Heart right ventricle (tissue), 16 donors: ENCODE data around the gene ABHD10. TPM values are rescaled to one million over a fixed set of nuclear protein-coding genes. Genes with fewer than 3 reads are reported as not detected.
A peak's percentile ranks its signal among the peaks of the same experiment; 100 is the strongest.

ENCODE experiments used
- ATAC-seq, 8 donors: fragments of 200-7000 bp; cut with Tn5 transposase; one replicate each; pipeline ENCODE4 v1.9.1; 2020; ENCODE audit warnings: mild to moderate bottlenecking in 8 of 8, moderate library complexity in 8 of 8, moderate number of reproducible peaks in 1 of 8
- DNase-seq, 2 donors: peaks; one replicate each; pipeline ENCODE4 v3.0.0-alpha.2; 2020
- H3K27ac ChIP-seq, 10 donors: fragments of 200-600 bp; sonication (generic) in 2 of 10; one replicate each; pipeline versions ENCODE4 v1.5.0 to v1.8.0; 2020 to 2022; ENCODE audit warnings: mild to moderate bottlenecking in 3 of 10
- H3K27me3 ChIP-seq, 7 donors: fragments of 200-600 bp; one replicate each; pipeline ENCODE4 v1.8.0; 2021 to 2022; ENCODE audit warnings: mild to moderate bottlenecking in 2 of 7
- H3K36me3 ChIP-seq, 9 donors: fragments of 200-600 bp; sonication (generic) in 1 of 9; one replicate each; pipeline versions ENCODE4 v1.5.0 to v1.8.0; 2020 to 2022; ENCODE audit warnings: mild to moderate bottlenecking in 2 of 9
- H3K4me1 ChIP-seq, 9 donors: fragments of 200-600 bp; sonication (generic) in 1 of 9; one replicate each; pipeline versions ENCODE4 v1.5.0 to v1.8.0; 2020 to 2022; ENCODE audit warnings: mild to moderate bottlenecking in 4 of 9
- H3K4me3 ChIP-seq, 10 donors: fragments of 200-600 bp; sonication (generic) in 2 of 10; one replicate each; pipeline versions ENCODE4 v1.5.0 to v1.8.0; 2020 to 2022; ENCODE audit warnings: mild to moderate bottlenecking in 7 of 10, moderate library complexity in 2 of 10
- H3K9me3 ChIP-seq, 11 donors: fragments of 200-600 bp in 10 of 11; sonication (generic) in 2 of 11; one replicate each; pipeline versions ENCODE4 v1.5.0 to v1.8.0; 2013 to 2022; ENCODE audit warnings: mild to moderate bottlenecking in 2 of 11, control low read depth in 1 of 11, moderate library complexity in 1 of 11
- WGBS, 2 donors: extraction: QIAGEN DNeasy Blood & Tissue Kit; methylation state at CpG; one replicate each; pipeline ENCODE4 v1.1.7; 2013; ENCODE audit warnings: inconsistent platforms in 1 of 2; 5-methylcytosine and 5-hydroxymethylcytosine counted together
- intact Hi-C, 10 donors: fragments of 100-400 bp; cut with DNase I; formaldehyde crosslinking; loops; one replicate each; pipeline versions ENCODE4 v1.11.1 to v1.14.2; 2022
- polyA plus RNA-seq, 2 donors: library from polyadenylated mRNA; stranded (reverse); fragments of 200-250 nt; gene quantifications; one replicate each; pipeline ENCODE4 v1.2.3, GENCODE V29; 2013
- total RNA-seq, 10 donors: library from RNA; stranded (reverse); fragmentation: NEBNext Ultra II Directional in 3 of 10; extraction: Animal tissue kit (Norgen Biotek cat#: 25700) in 3 of 10; gene quantifications; one replicate each; pipeline versions ENCODE4 v1.2.1 to v1.2.4, GENCODE V29; 2021 to 2023
- TF ChIP-seq, protein P1 (sequence below), 9 donors: fragments of 200-600 bp; sonication (generic) in 2 of 9; IDR thresholded peaks; one replicate each; pipeline versions ENCODE4 v1.5.0 to v1.8.0; 2021 to 2022; ENCODE audit warnings: antibody characterized with exemption in 9 of 9, mild to moderate bottlenecking in 5 of 9, moderate library complexity in 1 of 9
- donor health status: Arrhythmogenic right ventricular cardiomyopathy.
- donor health status: ischemic (EF 13 %, LVEDD 7.1; RV severe dilation, severe dysfunction).
- donor health status: healthy with polysubstance abuse.
- donor health status: DM: no; HTN: yes; CAD: no.
- donor health status: DM: no; HTN: no; CAD: no.
- donor health status: ischemic (EF 25% LVEDD 6.9; RV normal size, moderate dysfunction).
- donor health status: ischemic (EF 25% LVEDD 5.7; RV mildly dilated, moderate dysfunction).
- donor health status: healthy.
- donor health status: DM: yes; HTN: yes; CAD: no.
- donor health status: Ischemic cardiomyopathy.
- donor health status: ischemic (EF 35%, LVEDD 5.7; RV mildly dilated, moderate dysfunction).
- donor health status: nonischemic (EF 11% LVEDD 7.7; RV severe dilation, severe dysfunction).
- donor health status: DM: yes; HTN: yes; CAD: no.
- donor health status: PGD.
- donor health status: ischemic (EF 29% LVEDD 5.4; RV normal size, mild dysfunction).
- donor health status: nonischemic (EF 23%, LVEDD 6.1; RV moderate dilation, normal function).

Gene ABHD10
- total and polyA plus RNA-seq, 12 donors = 10.5 to 57.8 (median 50.1) TPM

DNA sequence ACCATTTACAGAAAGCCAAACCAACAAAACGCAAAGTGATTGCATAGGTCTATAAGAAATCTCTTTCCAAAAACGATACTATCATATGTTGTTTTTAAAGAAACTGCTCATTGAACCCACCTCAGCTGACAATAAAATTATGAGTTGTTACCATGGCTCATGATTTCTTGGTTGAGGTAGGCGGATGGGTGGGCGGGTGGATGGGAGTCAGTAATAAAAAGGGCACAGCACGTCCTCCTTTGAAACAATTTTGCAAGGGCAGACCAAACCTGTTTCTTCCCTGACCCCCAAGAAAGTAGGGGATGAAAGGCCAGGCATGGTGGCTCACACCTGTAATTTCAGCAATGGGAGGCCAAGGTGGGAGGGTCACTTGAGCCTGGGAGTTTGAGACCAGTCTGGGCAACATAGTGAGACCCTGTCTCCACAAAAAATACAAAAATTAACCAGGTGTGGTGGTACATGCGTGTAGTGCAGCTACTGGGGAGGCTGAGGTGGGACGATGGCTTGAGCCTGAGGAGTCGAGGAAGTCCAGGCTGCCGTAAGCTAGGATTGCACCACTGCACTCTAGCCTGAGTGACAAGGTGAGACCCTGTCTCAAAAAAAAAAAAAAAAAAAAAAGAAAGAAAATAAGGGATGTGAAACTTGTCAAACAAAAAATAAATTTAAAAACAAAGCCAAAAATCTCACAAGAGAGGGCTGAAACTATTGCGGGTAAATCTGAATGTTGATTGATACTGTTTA, 2.1 kb downstream of the ABHD10 start:
- Histone ChIP-seq H3K27ac (no peak overlapping the region), H3K4me3 (peak overlapping the region in 2 of 10 donors; percentile 79 to 95), H3K36me3 (peaks cover 0 to 24% (median 3%) of the 10 kb centered on the region in 9 donors), H3K27me3 (no peaks in the 10 kb centered on the region), H3K9me3 (no peaks in the 10 kb centered on the region), H3K4me1 (peaks cover 0 to 47% (median 32%) of the 10 kb centered on the region in 9 donors)
- intact Hi-C loops = loop anchor here in 1 of 10 donors (10.0 kb wide), 1 partner anchor 64 kb away; no protein-coding TSS in a partner anchor
- DNase-seq (no peak), ATAC-seq (no peak)
- TF ChIP-seq, protein P1, sequence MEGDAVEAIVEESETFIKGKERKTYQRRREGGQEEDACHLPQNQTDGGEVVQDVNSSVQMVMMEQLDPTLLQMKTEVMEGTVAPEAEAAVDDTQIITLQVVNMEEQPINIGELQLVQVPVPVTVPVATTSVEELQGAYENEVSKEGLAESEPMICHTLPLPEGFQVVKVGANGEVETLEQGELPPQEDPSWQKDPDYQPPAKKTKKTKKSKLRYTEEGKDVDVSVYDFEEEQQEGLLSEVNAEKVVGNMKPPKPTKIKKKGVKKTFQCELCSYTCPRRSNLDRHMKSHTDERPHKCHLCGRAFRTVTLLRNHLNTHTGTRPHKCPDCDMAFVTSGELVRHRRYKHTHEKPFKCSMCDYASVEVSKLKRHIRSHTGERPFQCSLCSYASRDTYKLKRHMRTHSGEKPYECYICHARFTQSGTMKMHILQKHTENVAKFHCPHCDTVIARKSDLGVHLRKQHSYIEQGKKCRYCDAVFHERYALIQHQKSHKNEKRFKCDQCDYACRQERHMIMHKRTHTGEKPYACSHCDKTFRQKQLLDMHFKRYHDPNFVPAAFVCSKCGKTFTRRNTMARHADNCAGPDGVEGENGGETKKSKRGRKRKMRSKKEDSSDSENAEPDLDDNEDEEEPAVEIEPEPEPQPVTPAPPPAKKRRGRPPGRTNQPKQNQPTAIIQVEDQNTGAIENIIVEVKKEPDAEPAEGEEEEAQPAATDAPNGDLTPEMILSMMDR (IDR thresholded peaks at IDR 0.05) = no peak
- 91 to 94% methylated on average over 10 of the region's 10 CpGs for WGBS, 2 donors

DNA sequence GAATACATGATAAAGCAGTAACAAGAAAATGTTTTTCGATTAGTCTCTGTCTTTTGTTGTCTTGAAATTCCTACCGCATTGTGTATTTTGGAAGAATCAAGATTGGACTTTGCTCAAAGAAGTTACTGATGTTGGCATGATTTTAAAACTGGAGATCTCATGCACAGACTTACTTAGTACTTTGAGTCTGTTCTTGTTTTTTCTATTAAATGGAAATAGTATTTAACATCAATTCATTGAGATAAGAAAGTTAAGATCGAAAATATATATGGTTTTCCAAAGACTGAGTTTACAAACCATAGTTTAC, 2.6 kb downstream of the ABHD10 start:
- no peaks in the 10 kb centered on the region for H3K27me3 ChIP-seq
- peaks cover 0 to 27% (median 3%) of the 10 kb centered on the region in 9 donors for H3K36me3 ChIP-seq
- ATAC-seq (no peak), DNase-seq (no peak)
- H3K9me3 ChIP-seq = no peaks in the 10 kb centered on the region
- TF ChIP-seq, protein P1 (IDR thresholded peaks at IDR 0.05) = no peak
- intact Hi-C loops = loop anchor here in 1 of 10 donors (10.0 kb wide), 1 partner anchor 63 kb away; no protein-coding TSS in a partner anchor
- 63 to 82% methylated on average over 3 of the region's 3 CpGs for WGBS, 2 donors
- H3K27ac ChIP-seq = no peak overlapping the region
- H3K4me1 ChIP-seq = peaks cover 0 to 47% (median 32%) of the 10 kb centered on the region in 9 donors
- H3K4me3 ChIP-seq = no peak overlapping the region

DNA sequence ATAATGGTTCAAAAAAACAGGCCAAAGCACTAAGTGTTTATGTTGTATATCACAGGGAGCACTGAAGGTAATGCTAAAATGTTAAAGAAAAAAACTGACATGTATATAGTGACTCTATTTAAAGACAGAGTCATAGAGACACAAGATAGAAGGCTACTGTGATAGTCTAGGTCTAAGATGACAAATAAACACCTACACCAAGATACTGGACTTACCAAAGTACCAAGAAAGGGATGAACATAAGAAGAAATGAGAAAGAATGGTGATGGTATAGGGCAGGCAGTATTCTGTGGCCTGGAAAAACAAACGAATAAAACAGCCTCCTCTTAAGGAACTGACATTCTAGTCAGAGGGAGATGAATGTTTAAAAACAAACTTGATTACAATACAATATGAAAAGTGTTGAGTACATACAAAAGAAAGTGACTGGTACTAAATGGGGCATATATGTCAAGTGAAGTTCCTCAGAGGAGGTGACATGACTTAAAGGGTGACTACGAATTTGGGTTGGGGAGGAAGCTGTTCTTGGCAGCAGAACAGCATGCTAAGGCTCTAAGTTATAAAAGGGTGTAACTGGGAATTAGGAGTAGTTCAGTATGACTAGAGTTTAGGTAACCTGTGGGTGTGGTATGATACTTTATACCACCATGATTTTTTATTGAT, 5.9 kb downstream of the ABHD10 start:
- Histone ChIP-seq H3K4me3 (no peak overlapping the region), H3K4me1 (peaks cover 0 to 37% (median 31%) of the 10 kb centered on the region in 9 donors), H3K36me3 (peaks cover 0 to 56% (median 9%) of the 10 kb centered on the region in 9 donors), H3K27me3 (no peaks in the 10 kb centered on the region), H3K9me3 (no peaks in the 10 kb centered on the region), H3K27ac (no peak overlapping the region)
- 43 to 46% methylated on average over 2 of the region's 2 CpGs for WGBS, 2 donors
- DNase-seq = no peak
- intact Hi-C loops = loop anchor here in 3 of 10 donors (5.0 to 10.0 kb wide), 2 partner anchors 58 to 60 kb away; no protein-coding TSS in a partner anchor
- no peak for ATAC-seq
- TF ChIP-seq, protein P1 (IDR thresholded peaks at IDR 0.05) = no peak

DNA sequence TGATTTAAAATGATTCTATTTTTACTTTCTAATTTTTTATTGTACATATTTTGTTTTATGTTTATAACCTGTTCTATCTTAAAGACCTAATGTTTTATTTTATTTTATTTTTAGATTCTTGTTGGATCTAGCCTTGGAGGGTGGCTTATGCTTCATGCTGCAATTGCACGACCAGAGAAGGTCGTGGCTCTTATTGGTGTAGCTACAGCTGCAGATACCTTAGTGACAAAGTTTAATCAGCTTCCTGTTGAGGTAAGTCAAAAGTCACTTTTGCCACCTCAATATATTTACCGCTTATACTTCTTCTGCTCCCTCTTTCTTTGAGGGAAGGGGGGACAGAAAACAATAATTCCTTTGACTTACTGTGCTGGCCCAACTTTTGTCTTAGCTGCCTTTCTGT, 8.0 kb downstream of the ABHD10 start:
- TF ChIP-seq, protein P1 (IDR thresholded peaks at IDR 0.05) = no peak
- intact Hi-C loops = loop anchor here in 3 of 10 donors (5.0 to 10.0 kb wide), 2 partner anchors 56 to 58 kb away; no protein-coding TSS in a partner anchor

More for the DNA sequence above, 8.0 kb downstream of the ABHD10 start:
- Histone ChIP-seq H3K4me1 (peaks cover 0 to 20% (median 10%) of the 10 kb centered on the region in 9 donors), H3K36me3 (peaks cover 0 to 77% (median 9%) of the 10 kb centered on the region in 9 donors), H3K4me3 (no peak overlapping the region), H3K27ac (no peak overlapping the region), H3K9me3 (no peaks in the 10 kb centered on the region), H3K27me3 (no peaks in the 10 kb centered on the region)
- WGBS, 2 donors = 88% methylated on average over 3 of the region's 3 CpGs
- DNase-seq = no peak
- no peak for ATAC-seq
